CD8-positive, alpha-beta memory T cell (primary cell): ENCODE measurements around the gene TMOD1. TPM values are rescaled to one million over a fixed set of nuclear protein-coding genes. Genes with fewer than 3 reads are reported as not detected.

Source experiments
- CTCF ChIA-PET: fragments of 350-600 bp; sonication (Branson Sonifier 250); formaldehyde crosslinking; loops from one replicate; lab custom pipeline; 2021; ENCODE audit warnings: antibody characterized with exemption; lab: Charles Lee
- POLR2A ChIA-PET: fragments of 350-600 bp; sonication (Branson Sonifier 250); formaldehyde crosslinking; loops from one replicate; lab custom pipeline; 2021; ENCODE audit warnings: antibody characterized with exemption; lab: Charles Lee
- DNase-seq, 5 donors: peaks; one replicate each; pipeline versions ENCODE4 v3.0.0 to v3.0.0-alpha.2; 2020 to 2022; ENCODE audit warnings: mixed read lengths in 1 of 5
- H3K27ac ChIP-seq: one replicate; pipeline ENCODE4 v1.7.0; 2013; ENCODE audit warnings: low read depth, mild to moderate bottlenecking, low read length, moderate library complexity
- H3K27me3 ChIP-seq: 2 replicates; pipeline ENCODE4 v1.7.0; 2013; ENCODE audit warnings: low read length, mild to moderate bottlenecking; ENCODE audit not compliant: insufficient read depth, poor library complexity, severe bottlenecking
- H3K36me3 ChIP-seq: 2 replicates; pipeline ENCODE4 v1.7.0; 2013; ENCODE audit warnings: mild to moderate bottlenecking, low read length, moderate library complexity; ENCODE audit not compliant: insufficient read depth
- H3K4me1 ChIP-seq: 2 replicates; pipeline ENCODE4 v1.7.0; 2013; ENCODE audit warnings: mild to moderate bottlenecking, low read length, moderate library complexity; ENCODE audit not compliant: insufficient read depth
- H3K4me3 ChIP-seq: 2 replicates; pipeline ENCODE4 v1.7.0; 2013; ENCODE audit warnings: mild to moderate bottlenecking, low read length
- H3K9me3 ChIP-seq: 2 replicates; pipeline ENCODE4 v1.7.0; 2013; ENCODE audit warnings: mild to moderate bottlenecking, low read length
- H3K27ac Mint-ChIP-seq, 8 donors: one replicate each; pipeline ENCODE4 v1.8.0; 2020 to 2021; ENCODE audit warnings: mixed read lengths in 8 of 8, mild to moderate bottlenecking in 6 of 8, inconsistent platforms in 3 of 8, moderate library complexity in 3 of 8
- H3K27me3 Mint-ChIP-seq, 2 donors: one replicate each; pipeline ENCODE4 v1.8.0; 2020 to 2021; ENCODE audit warnings: mixed read lengths in 2 of 2, mild to moderate bottlenecking in 1 of 2, moderate library complexity in 1 of 2
- H3K36me3 Mint-ChIP-seq, 3 donors: one replicate each; pipeline ENCODE4 v1.8.0; 2020 to 2021; ENCODE audit warnings: mixed read lengths in 3 of 3, inconsistent platforms in 1 of 3, mild to moderate bottlenecking in 1 of 3
- H3K4me1 Mint-ChIP-seq, 3 donors: one replicate each; pipeline ENCODE4 v1.8.0; 2020 to 2021; ENCODE audit warnings: mixed read lengths in 3 of 3, inconsistent platforms in 1 of 3, mild to moderate bottlenecking in 1 of 3
- H3K4me3 Mint-ChIP-seq, 7 donors: one replicate each; pipeline ENCODE4 v1.8.0; 2020 to 2021; ENCODE audit warnings: mixed read lengths in 7 of 7, mild to moderate bottlenecking in 6 of 7, moderate library complexity in 4 of 7, inconsistent platforms in 2 of 7
- H3K9me3 Mint-ChIP-seq, 5 donors: one replicate each; pipeline ENCODE4 v1.8.0; 2020 to 2022; ENCODE audit warnings: mixed read lengths in 5 of 5, mild to moderate bottlenecking in 3 of 5, moderate library complexity in 2 of 5, inconsistent platforms in 1 of 5
- polyA plus RNA-seq: library from polyadenylated mRNA; unstranded; fragments of 300-500 nt; fragmentation: Illumina TruSeq; gene quantifications from one replicate; pipeline ENCODE4 v1.2.3, GENCODE V29; 2021
- total RNA-seq, 2 experiments: library from RNA; stranded (reverse); gene quantifications; one replicate each; pipeline ENCODE4 v1.2.3, GENCODE V29; 2021

TMOD1 gene
- total and polyA plus RNA-seq, 3 experiments from 2014 or later, result 1.2 to 1.5 (median 1.3) TPM

GRCh38 chr9:97512966-97513560 lies 11.6 kb downstream of the TMOD1 start:
- H3K27me3 Mint-ChIP-seq, result peaks cover 30 to 36% of the 10 kb centered on the region in 2 donors
- no peaks in the 10 kb centered on the region for H3K36me3 Mint-ChIP-seq
- no peak overlapping the region for H3K27ac Mint-ChIP-seq
- Histone ChIP-seq H3K27ac (no peak overlapping the region), H3K27me3 (no peaks in the 10 kb centered on the region), H3K4me1 (no peaks in the 10 kb centered on the region), H3K36me3 (no peaks in the 10 kb centered on the region), H3K4me3 (no peak overlapping the region), H3K9me3 (no peaks in the 10 kb centered on the region)
- ChIA-PET CTCF (no interaction called here), POLR2A (no interaction called here)
- no peaks in the 10 kb centered on the region for H3K9me3 Mint-ChIP-seq
- DNase-seq, result no peak
- H3K4me3 Mint-ChIP-seq, result no peak overlapping the region
- H3K4me1 Mint-ChIP-seq, result no peaks in the 10 kb centered on the region

GRCh38 chr9:97514531-97514930 lies 13.1 kb downstream of the TMOD1 start:
- Mint-ChIP-seq H3K4me1 (no peaks in the 10 kb centered on the region), H3K4me3 (no peak overlapping the region)

GRCh38 chr9:97515662-97516061 lies 14.2 kb downstream of the TMOD1 start:
- Mint-ChIP-seq H3K27ac (no peak overlapping the region), H3K36me3 (no peaks in the 10 kb centered on the region), H3K4me3 (no peak overlapping the region), H3K4me1 (no peaks in the 10 kb centered on the region), H3K27me3 (peaks cover 33 to 42% of the 10 kb centered on the region in 2 donors), H3K9me3 (no peaks in the 10 kb centered on the region)
- no peaks in the 10 kb centered on the region for H3K9me3 ChIP-seq
- no peaks in the 10 kb centered on the region for H3K27me3 ChIP-seq
- no peak overlapping the region for H3K27ac ChIP-seq
- ChIA-PET POLR2A (no interaction called here), CTCF (no interaction called here)
- no peaks in the 10 kb centered on the region for H3K36me3 ChIP-seq
- DNase-seq, result no peak
- no peaks in the 10 kb centered on the region for H3K4me1 ChIP-seq
- no peak overlapping the region for H3K4me3 ChIP-seq

More at GRCh38 chr9:97514531-97514930, 13.1 kb downstream of the TMOD1 start:
- no peaks in the 10 kb centered on the region for H3K4me1 ChIP-seq
- no peaks in the 10 kb centered on the region for H3K9me3 ChIP-seq
- no peaks in the 10 kb centered on the region for H3K36me3 ChIP-seq
- ChIA-PET CTCF (no interaction called here), POLR2A (no interaction called here)
- no peak overlapping the region for H3K27ac ChIP-seq
- peaks cover 29 to 43% of the 10 kb centered on the region in 2 donors for H3K27me3 Mint-ChIP-seq
- H3K4me3 ChIP-seq, result no peak overlapping the region
- no peak for DNase-seq
- no peaks in the 10 kb centered on the region for H3K36me3 Mint-ChIP-seq
- H3K9me3 Mint-ChIP-seq, result no peaks in the 10 kb centered on the region
- no peak overlapping the region for H3K27ac Mint-ChIP-seq
- H3K27me3 ChIP-seq, result no peaks in the 10 kb centered on the region

GRCh38 chr9:97516111-97516510 lies 14.6 kb downstream of the TMOD1 start:
- Histone ChIP-seq H3K4me1 (no peaks in the 10 kb centered on the region), H3K9me3 (no peaks in the 10 kb centered on the region), H3K36me3 (no peaks in the 10 kb centered on the region), H3K27me3 (no peaks in the 10 kb centered on the region), H3K27ac (no peak overlapping the region), H3K4me3 (no peak overlapping the region)
- no peak for DNase-seq
- ChIA-PET CTCF (no interaction called here), POLR2A (no interaction called here)
- Mint-ChIP-seq H3K4me3 (no peak overlapping the region), H3K27me3 (peaks cover 33 to 40% of the 10 kb centered on the region in 2 donors), H3K36me3 (no peaks in the 10 kb centered on the region), H3K4me1 (no peaks in the 10 kb centered on the region), H3K9me3 (no peaks in the 10 kb centered on the region), H3K27ac (no peak overlapping the region)

GRCh38 chr9:97517331-97518089 lies 16.0 kb downstream of the TMOD1 start:
- Histone ChIP-seq H3K27me3 (no peaks in the 10 kb centered on the region), H3K4me1 (no peaks in the 10 kb centered on the region), H3K9me3 (no peaks in the 10 kb centered on the region), H3K27ac (no peak overlapping the region), H3K36me3 (no peaks in the 10 kb centered on the region), H3K4me3 (no peak overlapping the region)
- POLR2A ChIA-PET, result no interaction called here
- Mint-ChIP-seq H3K36me3 (no peaks in the 10 kb centered on the region), H3K27ac (no peak overlapping the region), H3K27me3 (peaks cover 33 to 47% of the 10 kb centered on the region in 2 donors), H3K4me3 (no peak overlapping the region), H3K9me3 (no peaks in the 10 kb centered on the region), H3K4me1 (no peaks in the 10 kb centered on the region)
- no peak for DNase-seq
- CTCF ChIA-PET, result interaction anchor here (1.0 to 1.7 kb wide), 2 partner anchors 15 to 48 kb away, joined by 3 to 5 read pairs; no protein-coding TSS in a partner anchor

- Histone ChIP-seq H3K36me3 (no peaks in the 10 kb centered on the region), H3K4me1 (no peaks in the 10 kb centered on the region), H3K27ac (no peak overlapping the region), H3K9me3 (no peaks in the 10 kb centered on the region), H3K4me3 (no peak overlapping the region), H3K27me3 (no peaks in the 10 kb centered on the region)
- no peak overlapping the region for H3K4me3 Mint-ChIP-seq
- H3K27me3 Mint-ChIP-seq, result peaks cover 33 to 47% of the 10 kb centered on the region in 2 donors
- H3K4me1 Mint-ChIP-seq, result no peaks in the 10 kb centered on the region
- H3K9me3 Mint-ChIP-seq, result no peaks in the 10 kb centered on the region
- CTCF ChIA-PET, result interaction anchor here (1.0 to 1.7 kb wide), 2 partner anchors 16 to 48 kb away, joined by 3 to 5 read pairs; no protein-coding TSS in a partner anchor
- POLR2A ChIA-PET, result no interaction called here
- H3K27ac Mint-ChIP-seq, result no peak overlapping the region
- H3K36me3 Mint-ChIP-seq, result no peaks in the 10 kb centered on the region
- no peak for DNase-seq
Observed at GRCh38 chr9:97518166-97518908, 16.9 kb downstream of the TMOD1 start.

GRCh38 chr9:97518909-97519307 lies 17.4 kb downstream of the TMOD1 start:
- no peaks in the 10 kb centered on the region for H3K4me1 Mint-ChIP-seq
- peaks cover 30 to 44% of the 10 kb centered on the region in 2 donors for H3K27me3 Mint-ChIP-seq
- CTCF ChIA-PET, result interaction anchor here (1.7 kb wide), 1 partner anchor 16 kb away, joined by 5 read pairs; no protein-coding TSS in a partner anchor

More at GRCh38 chr9:97518909-97519307, 17.4 kb downstream of the TMOD1 start:
- Mint-ChIP-seq H3K27ac (no peak overlapping the region), H3K9me3 (no peaks in the 10 kb centered on the region), H3K36me3 (no peaks in the 10 kb centered on the region), H3K4me3 (no peak overlapping the region)
- H3K4me3 ChIP-seq, result no peak overlapping the region
- H3K36me3 ChIP-seq, result no peaks in the 10 kb centered on the region
- H3K27ac ChIP-seq, result no peak overlapping the region
- DNase-seq, result no peak
- POLR2A ChIA-PET, result no interaction called here
- no peaks in the 10 kb centered on the region for H3K27me3 ChIP-seq
- H3K9me3 ChIP-seq, result no peaks in the 10 kb centered on the region
- H3K4me1 ChIP-seq, result no peaks in the 10 kb centered on the region
